ENCODE data around the gene N4BP3.

Gene N4BP3

DNA sequence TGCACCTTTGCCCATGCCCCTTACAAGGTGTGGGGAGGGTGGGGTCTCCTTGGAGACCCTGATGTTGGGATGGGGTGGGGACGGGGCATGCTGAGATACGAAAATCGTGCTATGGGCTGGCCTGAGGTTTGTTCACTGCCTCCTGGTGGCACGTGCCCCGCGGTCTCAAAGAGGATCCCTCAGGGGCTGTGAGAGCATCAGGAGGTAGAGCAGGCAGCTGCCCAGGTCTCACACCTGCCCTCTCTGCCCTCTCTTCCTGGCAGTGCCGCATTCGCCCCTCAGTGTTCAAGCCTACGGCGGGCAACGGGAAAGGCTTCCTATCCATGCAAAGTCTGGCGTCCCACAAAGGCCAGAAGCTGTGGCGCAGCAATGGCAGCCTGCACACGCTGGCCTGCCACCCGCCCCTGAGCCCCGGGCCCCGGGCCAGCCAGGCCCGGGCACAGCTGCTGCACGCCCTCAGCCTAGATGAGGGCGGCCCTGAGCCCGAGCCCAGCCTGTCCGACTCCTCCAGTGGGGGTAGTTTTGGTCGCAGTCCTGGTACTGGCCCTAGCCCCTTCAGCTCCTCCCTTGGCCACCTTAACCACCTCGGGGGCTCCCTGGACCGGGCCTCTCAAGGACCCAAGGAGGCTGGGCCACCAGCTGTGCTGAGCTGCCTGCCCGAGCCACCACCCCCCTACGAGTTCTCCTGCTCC lies 6.7 kb downstream of the N4BP3 start:
- H4K20me1 ChIP-seq (ENCODE audit: insufficient read depth, low read length), result peaks cover 7% of the 10 kb centered on the region; the same call in 1 of the 2 replicates
- H3K4me3 ChIP-seq (ENCODE audit: low read depth in 1 of 2, low read length in 2 of 2), result no peak overlapping the region
- no peak for TF ChIP-seq EZH2 (IDR thresholded peaks at IDR 0.05; ENCODE audit: borderline replicate concordance, low read depth, low read length, severe bottlenecking)
- TF ChIP-seq, protein P1, sequence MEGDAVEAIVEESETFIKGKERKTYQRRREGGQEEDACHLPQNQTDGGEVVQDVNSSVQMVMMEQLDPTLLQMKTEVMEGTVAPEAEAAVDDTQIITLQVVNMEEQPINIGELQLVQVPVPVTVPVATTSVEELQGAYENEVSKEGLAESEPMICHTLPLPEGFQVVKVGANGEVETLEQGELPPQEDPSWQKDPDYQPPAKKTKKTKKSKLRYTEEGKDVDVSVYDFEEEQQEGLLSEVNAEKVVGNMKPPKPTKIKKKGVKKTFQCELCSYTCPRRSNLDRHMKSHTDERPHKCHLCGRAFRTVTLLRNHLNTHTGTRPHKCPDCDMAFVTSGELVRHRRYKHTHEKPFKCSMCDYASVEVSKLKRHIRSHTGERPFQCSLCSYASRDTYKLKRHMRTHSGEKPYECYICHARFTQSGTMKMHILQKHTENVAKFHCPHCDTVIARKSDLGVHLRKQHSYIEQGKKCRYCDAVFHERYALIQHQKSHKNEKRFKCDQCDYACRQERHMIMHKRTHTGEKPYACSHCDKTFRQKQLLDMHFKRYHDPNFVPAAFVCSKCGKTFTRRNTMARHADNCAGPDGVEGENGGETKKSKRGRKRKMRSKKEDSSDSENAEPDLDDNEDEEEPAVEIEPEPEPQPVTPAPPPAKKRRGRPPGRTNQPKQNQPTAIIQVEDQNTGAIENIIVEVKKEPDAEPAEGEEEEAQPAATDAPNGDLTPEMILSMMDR (IDR thresholded peaks at IDR 0.05; ENCODE audit: borderline replicate concordance, extremely low read depth, low read length, poor library complexity, severe bottlenecking), result no peak
- H3K9me3 ChIP-seq (ENCODE audit: insufficient read depth, low read length, severe bottlenecking), result no peaks in the 10 kb centered on the region
- peaks cover 48% of the 10 kb centered on the region for H3K4me1 ChIP-seq (ENCODE audit: insufficient read depth, low read length)
- peaks cover 21% of the 10 kb centered on the region for H3K27me3 ChIP-seq (ENCODE audit: insufficient read depth, low read length, poor library complexity)
- no peak for DNase-seq
- H2AFZ ChIP-seq (ENCODE audit: low read depth, low read length), result no peak overlapping the region
- no peak for ATAC-seq (ENCODE audit: insufficient read depth, low read depth)
- no peaks in the 10 kb centered on the region for H3K79me2 ChIP-seq (ENCODE audit: insufficient read depth, low read length)
- H3K4me2 ChIP-seq (ENCODE audit: insufficient read depth, low read length), result no peak overlapping the region
- H3K27ac ChIP-seq (ENCODE audit: low read length), result no peak overlapping the region
- no peaks in the 10 kb centered on the region for H3K36me3 ChIP-seq (ENCODE audit: insufficient read depth, low read length)
- H3K9ac ChIP-seq (ENCODE audit: low read depth, low read length), result peak overlapping the region; percentile 56; the same call in 1 of the 2 replicates

DNA sequence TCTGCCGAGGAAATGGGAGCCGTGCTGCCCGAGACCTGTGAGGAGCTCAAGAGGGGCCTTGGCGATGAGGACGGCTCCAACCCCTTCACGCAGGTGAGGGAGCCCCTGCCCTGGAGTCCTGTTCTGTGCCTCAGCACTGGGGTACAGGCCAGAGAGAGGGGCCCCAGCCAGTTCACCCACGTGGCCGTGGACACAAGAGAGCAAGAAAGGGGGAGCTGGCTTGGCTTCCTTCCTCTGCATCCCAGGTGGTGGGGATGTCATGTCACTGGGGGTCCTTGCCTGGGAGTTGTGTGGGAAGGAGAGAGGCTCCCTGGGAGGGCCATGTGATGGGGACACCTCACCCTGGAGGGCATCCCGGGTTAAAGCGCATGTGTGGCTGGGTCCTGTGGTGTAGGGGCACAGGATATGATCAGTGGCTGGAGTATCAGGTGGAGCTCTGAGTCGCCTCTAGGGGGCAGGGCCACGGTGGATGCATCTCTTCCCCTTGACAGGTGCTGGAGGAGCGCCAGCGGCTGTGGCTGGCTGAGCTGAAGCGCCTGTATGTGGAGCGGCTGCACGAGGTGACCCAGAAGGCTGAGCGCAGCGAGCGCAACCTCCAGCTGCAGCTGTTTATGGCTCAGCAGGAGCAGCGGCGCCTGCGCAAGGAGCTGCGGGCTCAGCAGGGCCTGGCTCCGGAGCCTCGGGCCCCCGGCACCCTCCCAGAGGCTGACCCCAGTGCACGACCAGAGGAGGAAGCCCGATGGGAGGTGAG lies 7.5 kb downstream of the N4BP3 start:
- Histone ChIP-seq H3K9me3 (ENCODE audit: insufficient read depth, low read length, severe bottlenecking) (no peaks in the 10 kb centered on the region), H2AFZ (ENCODE audit: low read depth, low read length) (peak overlapping the region; percentile 81), H3K27me3 (ENCODE audit: insufficient read depth, low read length, poor library complexity) (peaks cover 14% of the 10 kb centered on the region), H3K4me3 (ENCODE audit: low read depth in 1 of 2, low read length in 2 of 2) (peak overlapping the region in 1 of 2 experiments; percentile 56; a peak in 2 of 4 replicates), H3K36me3 (ENCODE audit: insufficient read depth, low read length) (no peaks in the 10 kb centered on the region), H3K4me1 (ENCODE audit: insufficient read depth, low read length) (peaks cover 45% of the 10 kb centered on the region), H3K27ac (ENCODE audit: low read length) (peak overlapping the region; percentile 64), H4K20me1 (ENCODE audit: insufficient read depth, low read length) (peaks cover 3% of the 10 kb centered on the region; the same call in 1 of the 2 replicates), H3K4me2 (ENCODE audit: insufficient read depth, low read length) (peak overlapping the region; percentile 89), H3K9ac (ENCODE audit: low read depth, low read length) (peak overlapping the region; percentile 56), H3K79me2 (ENCODE audit: insufficient read depth, low read length) (no peaks in the 10 kb centered on the region)
- ATAC-seq (ENCODE audit: insufficient read depth, low read depth) (peak; percentile 95), DNase-seq (peak; percentile 95)
- TF ChIP-seq, protein P1 (IDR thresholded peaks at IDR 0.05; ENCODE audit: borderline replicate concordance, extremely low read depth, low read length, poor library complexity, severe bottlenecking), result peak; percentile 86
- TF ChIP-seq EZH2 (IDR thresholded peaks at IDR 0.05; ENCODE audit: borderline replicate concordance, low read depth, low read length, severe bottlenecking), result no peak

DNA sequence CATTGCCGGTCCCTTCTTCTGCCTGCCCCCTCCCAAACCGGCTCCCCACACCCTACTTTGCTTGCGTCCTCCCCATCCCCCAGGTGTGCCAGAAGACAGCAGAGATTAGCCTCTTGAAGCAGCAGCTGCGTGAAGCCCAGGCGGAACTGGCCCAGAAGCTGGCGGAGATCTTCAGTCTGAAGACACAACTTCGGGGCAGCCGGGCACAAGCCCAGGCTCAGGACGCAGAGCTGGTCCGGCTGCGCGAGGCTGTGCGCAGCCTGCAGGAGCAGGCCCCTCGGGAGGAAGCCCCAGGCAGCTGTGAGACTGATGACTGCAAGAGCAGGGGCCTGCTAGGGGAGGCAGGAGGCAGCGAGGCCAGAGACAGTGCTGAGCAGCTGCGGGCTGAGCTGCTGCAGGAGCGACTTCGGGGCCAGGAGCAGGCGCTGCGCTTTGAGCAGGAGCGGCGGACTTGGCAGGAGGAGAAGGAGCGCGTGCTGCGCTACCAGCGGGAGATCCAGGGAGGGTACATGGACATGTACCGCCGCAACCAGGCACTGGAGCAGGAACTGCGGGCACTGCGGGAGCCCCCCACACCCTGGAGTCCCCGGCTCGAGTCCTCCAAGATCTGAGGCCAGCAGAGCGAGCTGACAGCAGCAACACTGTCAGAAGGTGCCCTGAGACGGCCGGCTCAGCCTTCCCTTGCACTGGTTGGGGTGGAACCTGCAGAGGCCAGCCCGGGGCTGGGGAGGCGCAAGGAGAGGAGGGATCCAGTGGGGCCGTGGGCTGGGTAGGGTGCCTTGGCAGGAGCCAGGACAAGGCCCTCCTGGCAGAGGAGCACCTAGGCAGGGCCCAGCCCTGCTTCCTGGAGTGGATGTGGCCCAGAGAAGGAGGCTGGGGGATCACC lies 8.3 kb downstream of the N4BP3 start:
- no peak for TF ChIP-seq EZH2 (IDR thresholded peaks at IDR 0.05; ENCODE audit: borderline replicate concordance, low read depth, low read length, severe bottlenecking)
- TF ChIP-seq, protein P1 (IDR thresholded peaks at IDR 0.05; ENCODE audit: borderline replicate concordance, extremely low read depth, low read length, poor library complexity, severe bottlenecking), result peak; percentile 5
- DNase-seq (peak; percentile 34), ATAC-seq (ENCODE audit: insufficient read depth, low read depth) (peak; percentile 22)
- Histone ChIP-seq H3K4me3 (ENCODE audit: low read depth in 1 of 2, low read length in 2 of 2) (peak overlapping the region in 1 of 2 experiments; percentile 56; a peak in 2 of 4 replicates), H3K4me2 (ENCODE audit: insufficient read depth, low read length) (peak overlapping the region; percentile 89), H3K4me1 (ENCODE audit: insufficient read depth, low read length) (peaks cover 38% of the 10 kb centered on the region), H2AFZ (ENCODE audit: low read depth, low read length) (peak overlapping the region; percentile 81), H3K9ac (ENCODE audit: low read depth, low read length) (peak overlapping the region; percentile 56), H3K79me2 (ENCODE audit: insufficient read depth, low read length) (no peaks in the 10 kb centered on the region), H3K27ac (ENCODE audit: low read length) (peak overlapping the region; percentile 64), H4K20me1 (ENCODE audit: insufficient read depth, low read length) (peaks cover 3% of the 10 kb centered on the region; the same call in 1 of the 2 replicates), H3K27me3 (ENCODE audit: insufficient read depth, low read length, poor library complexity) (peaks cover 6% of the 10 kb centered on the region), H3K36me3 (ENCODE audit: insufficient read depth, low read length) (no peaks in the 10 kb centered on the region), H3K9me3 (ENCODE audit: insufficient read depth, low read length, severe bottlenecking) (no peaks in the 10 kb centered on the region)

All from DND-41 (cell line).